Panc1 (cell line): Measurements from ENCODE around the gene CHCHD10. TPM values are rescaled to one million over a fixed set of nuclear protein-coding genes. Genes with fewer than 3 reads are reported as not detected.

ENCODE experiments used
- ATAC-seq: fragments of 200-7000 bp; cut with Tn5 transposase; 2 replicates; pipeline ENCODE4 v1.9.1; 2020; ENCODE audit warnings: mild to moderate bottlenecking, moderate library complexity
- Bru-seq: library from RNA; stranded (reverse); fragments of 400-500 nt; gene quantifications from one replicate; lab custom pipeline; 2021; lab: Mats Ljungman, UMichigan
- BruChase-seq, 2 experiments: library from RNA; stranded (reverse); fragments of 400-500 nt; gene quantifications; one replicate each; lab custom pipeline; 2021; lab: Mats Ljungman, UMichigan
- BruUV-seq: library from RNA; stranded (reverse); fragments of 400-500 nt; replicated peaks from 2 replicates; lab custom pipeline; 2021; lab: Mats Ljungman, UMichigan
- CTCF ChIA-PET: fragments of 300-600 bp; sonication (Branson Sonifier 250); formaldehyde crosslinking; loops from one replicate; lab custom pipeline; 2022; ENCODE audit warnings: antibody characterized with exemption; lab: Charles Lee
- POLR2A ChIA-PET: fragments of 300-600 bp; sonication (Branson Sonifier 250); formaldehyde crosslinking; loops from one replicate; lab custom pipeline; 2022; ENCODE audit warnings: antibody characterized with exemption; lab: Charles Lee
- DNase-seq: peaks from one replicate; pipeline ENCODE4 v3.0.0-alpha.2; 2010; ENCODE audit warnings: low read depth, low spot score
- H3K27ac ChIP-seq: 2 replicates; pipeline ENCODE4 v1.5.1; 2011; ENCODE audit warnings: mild to moderate bottlenecking, low read length, inconsistent platforms
- H3K27me3 ChIP-seq: fragments of 200-500 bp; sonication (Bioruptor generic); 2 replicates; pipeline ENCODE4 v1.6.0; 2014; ENCODE audit warnings: low read length, inconsistent platforms; ENCODE audit not compliant: control insufficient read depth, insufficient read depth
- H3K36me3 ChIP-seq: fragments of 200-500 bp; sonication (Bioruptor generic); 2 replicates; pipeline ENCODE4 v1.5.1; 2014; ENCODE audit warnings: inconsistent platforms, mild to moderate bottlenecking, low read length, moderate library complexity; ENCODE audit not compliant: control insufficient read depth, insufficient read depth
- H3K4me1 ChIP-seq: 2 replicates; pipeline ENCODE4 v1.5.1; 2011; ENCODE audit warnings: inconsistent platforms, mild to moderate bottlenecking, low read length, moderate library complexity; ENCODE audit not compliant: control insufficient read depth, insufficient read depth
- H3K4me3 ChIP-seq, 2 experiments: 2 replicates each; pipeline ENCODE4 v1.5.1; 2011 to 2012; ENCODE audit warnings: low read depth in 2 of 2, low read length in 2 of 2, mild to moderate bottlenecking in 2 of 2, inconsistent platforms in 1 of 2, moderate library complexity in 1 of 2
- H3K9me3 ChIP-seq: fragments of 200-500 bp; sonication (Bioruptor generic); 2 replicates; pipeline ENCODE4 v1.5.1; 2014; ENCODE audit warnings: low read depth, mild to moderate bottlenecking, inconsistent platforms, low read length, moderate library complexity; ENCODE audit not compliant: control insufficient read depth, insufficient read depth
- CTCF ChIP-seq: fragments of 450-650 bp; IDR thresholded peaks from 2 replicates; pipeline ENCODE4 v1.5.1; 2017; ENCODE audit warnings: mild to moderate bottlenecking
- POLR2AphosphoS5 ChIP-seq: IDR thresholded peaks from 2 replicates; pipeline ENCODE4 v1.6.1; 2012; ENCODE audit warnings: mild to moderate bottlenecking, low read depth, low read length, moderate library complexity
- REST ChIP-seq, 2 experiments: IDR thresholded peaks; 2 replicates each; pipeline ENCODE4 v1.6.1; 2011 to 2012; ENCODE audit warnings: low read depth in 2 of 2, control low read depth in 1 of 2, low read length in 1 of 2, mild to moderate bottlenecking in 1 of 2, moderate library complexity in 1 of 2; ENCODE audit not compliant: insufficient read depth in 1 of 2
- SIN3A ChIP-seq: IDR thresholded peaks from 2 replicates; pipeline ENCODE4 v1.6.1; 2012; ENCODE audit warnings: low read depth, mild to moderate bottlenecking, low read length, moderate library complexity, borderline replicate concordance; ENCODE audit not compliant: insufficient read depth
- TCF7L2 ChIP-seq: IDR thresholded peaks from 2 replicates; pipeline ENCODE4 v1.6.1; 2011; ENCODE audit warnings: mild to moderate bottlenecking, low read depth, low read length, inconsistent platforms
- in situ Hi-C: cut with HindIII; loops from 2 replicates; pipeline ENCODE4 v1.10.0; 2016; ENCODE audit warnings: low sequenced_read_pairs, low pct_unique_long_range_greater_than_20kb
- intact Hi-C: fragments of 100-400 bp; cut with micrococcal nuclease; formaldehyde crosslinking; loops from one replicate; pipeline ENCODE4 v1.10.0; 2022; ENCODE audit not compliant: unreplicated experiment
- long read RNA-seq: library from polyadenylated mRNA; unstranded; transcript quantifications from one replicate; pipeline ENCODE4 v2.0.0, GENCODE V29; 2021; ENCODE audit not compliant: unreplicated experiment
- polyA plus RNA-seq: library from polyadenylated mRNA; unstranded; fragments of >200 nt; gene quantifications from one replicate; pipeline ENCODE4 v1.2.1, GENCODE V29; 2012; ENCODE audit warnings: missing spikeins; ENCODE audit not compliant: insufficient read length
- total RNA-seq: library from RNA; stranded (reverse); gene quantifications from one replicate; pipeline ENCODE4 v1.2.1, GENCODE V29; 2021; ENCODE audit not compliant: unreplicated experiment

The CHCHD10 gene
- 84.4 TPM for total RNA-seq
- polyA plus RNA-seq = 144 TPM
- percentile 59 among the genes with signal in this experiment for Bru-seq, nascent RNA
- BruChase-seq, experiment 1, labeled RNA remaining after a 2-hour chase = percentile 46 among the genes with signal in this experiment
- percentile 57 among the genes with signal in this experiment for BruChase-seq, experiment 2, labeled RNA remaining after a 6-hour chase
- long read RNA-seq, transcript CHCHD10-202 (4 exons, 1,171 nt) = major isoform, 15 of 24 reads
- long read RNA-seq, partial matches to known transcripts = 6 of 24 reads
- long read RNA-seq, other reads (novel, unspliced or antisense) = 3 of 24 reads

- no peaks in the 10 kb centered on the region for H3K9me3 ChIP-seq
- H3K27me3 ChIP-seq = no peaks in the 10 kb centered on the region
- ATAC-seq (peak; percentile 86), DNase-seq (peak; percentile 18)
- no peaks in the 10 kb centered on the region; the same call in 1 of the 2 replicates for H3K36me3 ChIP-seq
- peak within 1 kb of the TSS; percentile 75 for H3K27ac ChIP-seq
- H3K4me1 ChIP-seq = 0 out of 2 replicates have a peak, but pooled peaks cover 5% of the 10 kb centered on the region
- intact Hi-C loops = no loop called here
- in situ Hi-C loops = no loop called here
- ChIA-PET POLR2A (no interaction called here), CTCF (interaction anchor here (0.6 to 0.8 kb wide), 2 partner anchors 9 to 90 kb away, joined by 3 to 4 read pairs; partner anchors contain the start of gene SLC2A11)
- H3K4me3 ChIP-seq = peak within 1 kb of the TSS; percentile 60 to 65
- no TSS peak for BruUV-seq
- TF ChIP-seq POLR2AphosphoS5 (peak; percentile 40; the same call in 1 of the 2 replicates), CTCF (peak; percentile 85), REST (IDR thresholded peaks at IDR 0.05; ENCODE audit: insufficient read depth in 1 of 2, low read depth in 2 of 2, low read length in 1 of 2) (0 out of 4 replicates have a peak, but pooled peaks of 1 of the 2 experiments have one; percentile 15), SIN3A (0 out of 2 replicates have a peak, but pooled peaks have one; percentile 61), TCF7L2 (no peak)
Measured at GRCh38 chr22:23767673-23768548, at the start of gene CHCHD10. TSS of gene CHCHD10 (minus strand) at chr22:23767972. CDS start at chr22:23767874, 98 bp downstream.

- in situ Hi-C loops (no loop called here), intact Hi-C loops (no loop called here)
- Histone ChIP-seq H3K36me3 (no peaks in the 10 kb centered on the region), H3K4me1 (no peaks in the 10 kb centered on the region), H3K4me3 (no peak overlapping the region), H3K27me3 (no peaks in the 10 kb centered on the region), H3K9me3 (no peaks in the 10 kb centered on the region), H3K27ac (no peak overlapping the region)
- POLR2A ChIA-PET = no interaction called here
- CTCF ChIA-PET = no interaction called here
- no peak for ATAC-seq
- TF ChIP-seq SIN3A = no peak
- no peak for TF ChIP-seq REST (IDR thresholded peaks at IDR 0.05; ENCODE audit: insufficient read depth in 1 of 2, low read depth in 2 of 2, low read length in 1 of 2)
- no TSS peak for BruUV-seq
- DNase-seq = no peak
Measured at GRCh38 chr22:23817146-23817545, 49.4 kb upstream of the CHCHD10 start.
